Gastroesophageal sphincter (tissue), 4 donors: ENCODE data around the gene KIF26A. TPM values are rescaled to one million over a fixed set of nuclear protein-coding genes. Genes with fewer than 3 reads are reported as not detected.

Experiments
- ATAC-seq: fragments of 150-250 bp; one replicate; pipeline ENCODE4 v1.9.1; 2016; ENCODE audit warnings: mild to moderate bottlenecking, moderate library complexity
- H3K27ac ChIP-seq, 4 donors: fragments of 200-600 bp; sonication (generic) in 3 of 4; 1 replicate in 3 of 4; 2 replicates in 1 of 4; pipeline ENCODE4 v1.5.1; 2016 to 2019
- H3K27me3 ChIP-seq: fragments of 200-600 bp; sonication (generic); one replicate; pipeline ENCODE4 v1.5.1; 2019
- H3K36me3 ChIP-seq, 2 donors: fragments of 200-600 bp; sonication (generic); one replicate each; pipeline ENCODE4 v1.5.1; 2019; ENCODE audit warnings: control low read depth in 1 of 2
- H3K4me1 ChIP-seq, 3 donors: fragments of 200-600 bp; sonication (generic); 1 replicate in 2 of 3; 2 replicates in 1 of 3; pipeline ENCODE4 v1.5.1; 2016 to 2019; ENCODE audit warnings: control low read depth in 2 of 3
- H3K4me3 ChIP-seq, 2 donors: fragments of 200-600 bp; sonication (generic); one replicate each; pipeline ENCODE4 v1.5.1; 2019; ENCODE audit warnings: mild to moderate bottlenecking in 1 of 2, moderate library complexity in 1 of 2
- H3K9me3 ChIP-seq, 3 donors: fragments of 200-600 bp; sonication (generic); one replicate each; pipeline ENCODE4 v1.5.1; 2017 to 2019; ENCODE audit warnings: control low read depth in 2 of 3
- EP300 ChIP-seq: sonication (generic); formaldehyde crosslinking; IDR thresholded peaks from one replicate; pipeline ENCODE4 v1.6.1; 2017; ENCODE audit warnings: antibody characterized with exemption, mild to moderate bottlenecking
- POLR2A ChIP-seq, 2 donors: fragments of 450-650 bp; IDR thresholded peaks; one replicate each; pipeline ENCODE4 v1.6.1; 2017; ENCODE audit warnings: antibody characterized with exemption in 2 of 2, mild to moderate bottlenecking in 2 of 2, moderate library complexity in 1 of 2
- POLR2AphosphoS5 ChIP-seq: sonication (generic); formaldehyde crosslinking; IDR thresholded peaks from one replicate; pipeline ENCODE4 v1.6.1; 2017; ENCODE audit warnings: antibody characterized with exemption
- WGBS, 2 donors: methylation state at CpG; one replicate each; pipeline ENCODE4 v1.1.5; 2018; ENCODE audit warnings: low coverage in 1 of 2; 5-methylcytosine and 5-hydroxymethylcytosine counted together
- total RNA-seq, 4 donors: library from RNA; depleted of rRNA; stranded (reverse); fragments of >200 nt; gene quantifications; one replicate each; pipeline ENCODE4 v1.1.0, GENCODE V29; 2016
- TF ChIP-seq, protein P1 (sequence below), 4 experiments: fragments of 200-600 bp in 2 of 4; fragments of 450-650 bp in 2 of 4; sonication (generic) in 1 of 4; IDR thresholded peaks; one replicate each; pipeline ENCODE4 v1.5.1; 2017 to 2019; ENCODE audit warnings: antibody characterized with exemption in 4 of 4, mild to moderate bottlenecking in 2 of 4, moderate library complexity in 2 of 4

KIF26A gene
- total RNA-seq, 4 donors from 2014 or later, result 2.2 to 6.9 (median 2.9) TPM

DNA sequence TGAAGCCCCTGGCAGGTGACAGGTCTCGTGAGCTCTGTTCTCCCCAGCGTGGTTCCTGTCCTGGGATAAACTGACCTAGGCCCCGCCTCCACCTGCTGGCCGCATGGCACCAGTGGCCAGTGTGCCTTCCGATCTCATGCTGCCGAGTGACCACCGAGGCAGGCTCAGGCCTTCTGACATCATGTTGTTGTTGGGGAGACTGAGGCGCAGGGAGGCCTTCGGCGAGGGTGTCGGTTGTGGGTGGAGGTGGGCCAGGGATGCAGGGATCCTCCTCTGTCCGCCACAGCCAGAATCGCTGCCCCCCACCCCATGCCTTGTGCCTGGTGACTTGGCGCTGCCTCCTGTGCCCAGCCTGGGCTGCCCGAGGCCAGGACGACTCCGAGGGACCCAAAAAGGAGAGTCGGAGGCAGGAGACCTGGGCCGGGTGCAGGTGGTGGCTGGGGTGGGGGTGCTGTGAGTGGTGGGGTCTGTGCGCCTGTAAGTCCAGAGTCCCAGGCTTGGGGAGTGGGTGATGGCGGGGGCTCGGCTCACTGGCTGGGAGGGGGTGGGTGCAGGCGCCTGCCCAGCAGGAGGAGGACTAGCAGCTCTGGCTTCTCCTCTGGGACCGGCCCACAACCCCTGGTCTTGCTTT is 28.5 kb upstream of the KIF26A start:
- H3K9me3 ChIP-seq, result no peaks in the 10 kb centered on the region
- no peak overlapping the region for H3K4me3 ChIP-seq
- H3K27me3 ChIP-seq, result peaks cover 45% of the 10 kb centered on the region
- whole genome bisulfite sequencing, 2 donors, result 77 to 83% methylated on average over 3 to 6 of the region's 24 CpGs
- H3K27ac ChIP-seq, result no peak overlapping the region
- no peaks in the 10 kb centered on the region for H3K4me1 ChIP-seq
- no peaks in the 10 kb centered on the region for H3K36me3 ChIP-seq
- TF ChIP-seq EP300 (no peak), POLR2A (IDR thresholded peaks at IDR 0.05) (no peak), POLR2AphosphoS5 (no peak)
- TF ChIP-seq, protein P1, sequence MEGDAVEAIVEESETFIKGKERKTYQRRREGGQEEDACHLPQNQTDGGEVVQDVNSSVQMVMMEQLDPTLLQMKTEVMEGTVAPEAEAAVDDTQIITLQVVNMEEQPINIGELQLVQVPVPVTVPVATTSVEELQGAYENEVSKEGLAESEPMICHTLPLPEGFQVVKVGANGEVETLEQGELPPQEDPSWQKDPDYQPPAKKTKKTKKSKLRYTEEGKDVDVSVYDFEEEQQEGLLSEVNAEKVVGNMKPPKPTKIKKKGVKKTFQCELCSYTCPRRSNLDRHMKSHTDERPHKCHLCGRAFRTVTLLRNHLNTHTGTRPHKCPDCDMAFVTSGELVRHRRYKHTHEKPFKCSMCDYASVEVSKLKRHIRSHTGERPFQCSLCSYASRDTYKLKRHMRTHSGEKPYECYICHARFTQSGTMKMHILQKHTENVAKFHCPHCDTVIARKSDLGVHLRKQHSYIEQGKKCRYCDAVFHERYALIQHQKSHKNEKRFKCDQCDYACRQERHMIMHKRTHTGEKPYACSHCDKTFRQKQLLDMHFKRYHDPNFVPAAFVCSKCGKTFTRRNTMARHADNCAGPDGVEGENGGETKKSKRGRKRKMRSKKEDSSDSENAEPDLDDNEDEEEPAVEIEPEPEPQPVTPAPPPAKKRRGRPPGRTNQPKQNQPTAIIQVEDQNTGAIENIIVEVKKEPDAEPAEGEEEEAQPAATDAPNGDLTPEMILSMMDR (IDR thresholded peaks at IDR 0.05), result no peak
- no peak for ATAC-seq

DNA sequence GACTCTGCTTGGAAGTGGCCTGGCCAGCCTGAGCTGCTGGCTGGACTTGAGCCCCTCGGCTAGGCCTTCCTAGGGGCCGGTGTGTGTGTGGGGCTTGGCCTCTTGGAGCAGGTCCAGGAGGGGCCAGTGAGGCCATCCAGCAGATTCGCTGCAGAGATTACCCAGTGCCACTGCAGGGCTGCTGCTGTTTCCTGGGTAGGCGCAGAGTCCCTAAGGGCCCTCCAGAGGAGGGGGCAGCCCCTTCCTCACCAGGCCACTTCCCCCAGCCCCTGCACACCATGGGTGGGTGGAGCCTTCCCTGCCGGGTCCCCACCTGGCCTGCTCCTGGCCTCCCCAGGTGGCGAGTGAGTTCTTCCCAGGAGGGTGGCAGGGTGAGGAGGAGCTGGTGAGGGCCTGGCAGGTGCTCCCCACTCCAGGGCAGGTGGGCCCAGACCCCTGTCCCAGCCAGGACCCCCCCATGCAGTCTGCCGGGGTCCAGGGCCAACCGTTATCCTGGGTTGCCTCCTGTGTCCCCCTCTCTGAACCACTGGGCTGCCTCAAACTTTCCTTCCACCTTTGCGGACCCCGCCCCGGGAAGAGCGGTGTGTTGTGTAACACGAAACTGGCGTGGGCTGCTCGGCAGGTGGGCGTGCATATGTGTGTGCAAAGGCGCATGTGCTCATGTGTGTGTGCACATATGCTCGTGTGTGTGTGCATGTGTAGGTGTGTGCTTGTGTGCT is 27.7 kb upstream of the KIF26A start:
- no peak overlapping the region for H3K4me3 ChIP-seq
- WGBS, 2 donors, result 60 to 80% methylated on average over 2 to 5 of the region's 18 CpGs

DNA sequence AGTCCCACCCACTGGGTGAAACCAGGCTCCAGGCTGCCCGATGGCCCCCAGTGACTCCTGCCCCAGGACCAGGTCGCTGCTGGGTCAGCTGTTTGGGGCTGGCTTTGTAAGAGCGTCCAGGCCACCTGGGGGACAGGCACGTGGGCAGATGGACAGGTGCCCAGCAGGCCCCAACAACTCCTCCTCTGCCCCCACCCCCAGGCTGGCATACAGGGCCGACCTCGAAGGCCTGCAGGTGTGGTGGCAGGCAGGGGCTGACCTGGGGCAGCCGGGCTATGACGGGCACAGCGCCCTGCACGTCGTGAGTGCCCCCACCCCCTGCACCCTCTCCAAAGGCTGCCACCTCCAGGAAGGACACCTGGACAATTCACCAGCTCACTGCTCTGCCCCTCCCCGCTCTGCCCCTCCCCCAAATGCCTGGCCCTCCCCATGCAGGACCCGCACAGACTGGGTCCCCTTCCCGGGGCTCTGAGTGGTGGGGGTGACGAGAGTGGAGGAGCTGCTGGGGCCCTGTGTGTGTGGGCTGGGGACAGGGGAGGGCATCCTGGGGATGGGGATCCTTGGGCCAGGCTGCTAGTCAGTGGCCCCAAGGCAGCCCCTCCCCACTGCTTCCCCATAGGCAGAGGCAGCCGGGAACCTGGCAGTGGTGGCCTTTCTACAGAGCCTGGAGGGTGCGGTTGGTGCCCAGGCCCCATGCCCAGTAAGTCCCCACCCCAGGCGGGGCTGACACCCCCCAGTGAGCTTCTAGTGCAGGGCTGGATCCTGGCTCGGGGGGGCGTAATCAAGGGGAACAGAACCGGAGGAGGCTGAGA is 26.9 kb upstream of the KIF26A start:
- H3K36me3 ChIP-seq, result no peaks in the 10 kb centered on the region
- no peaks in the 10 kb centered on the region for H3K9me3 ChIP-seq
- no peak overlapping the region for H3K4me3 ChIP-seq
- no peak overlapping the region for H3K27ac ChIP-seq
- TF ChIP-seq, protein P1 (IDR thresholded peaks at IDR 0.05), result no peak
- TF ChIP-seq EP300 (no peak), POLR2AphosphoS5 (no peak), POLR2A (IDR thresholded peaks at IDR 0.05) (no peak)
- H3K27me3 ChIP-seq, result peaks cover 61% of the 10 kb centered on the region
- H3K4me1 ChIP-seq, result peaks cover 0 to 6% (median 3%) of the 10 kb centered on the region in 3 donors
- no peak for ATAC-seq
- no CpG with 5 or more reads among the region's 21 CpGs for WGBS, 2 donors

More for the DNA sequence above, 27.7 kb upstream of the KIF26A start:
- H3K27me3 ChIP-seq, result peaks cover 52% of the 10 kb centered on the region
- no peaks in the 10 kb centered on the region for H3K4me1 ChIP-seq
- no peak for TF ChIP-seq EP300
- TF ChIP-seq, protein P1 (IDR thresholded peaks at IDR 0.05), result no peak
- no peak for TF ChIP-seq POLR2AphosphoS5
- TF ChIP-seq POLR2A (IDR thresholded peaks at IDR 0.05), result no peak
- no peak for ATAC-seq
- no peaks in the 10 kb centered on the region for H3K36me3 ChIP-seq
- H3K9me3 ChIP-seq, result no peaks in the 10 kb centered on the region
- no peak overlapping the region for H3K27ac ChIP-seq

DNA sequence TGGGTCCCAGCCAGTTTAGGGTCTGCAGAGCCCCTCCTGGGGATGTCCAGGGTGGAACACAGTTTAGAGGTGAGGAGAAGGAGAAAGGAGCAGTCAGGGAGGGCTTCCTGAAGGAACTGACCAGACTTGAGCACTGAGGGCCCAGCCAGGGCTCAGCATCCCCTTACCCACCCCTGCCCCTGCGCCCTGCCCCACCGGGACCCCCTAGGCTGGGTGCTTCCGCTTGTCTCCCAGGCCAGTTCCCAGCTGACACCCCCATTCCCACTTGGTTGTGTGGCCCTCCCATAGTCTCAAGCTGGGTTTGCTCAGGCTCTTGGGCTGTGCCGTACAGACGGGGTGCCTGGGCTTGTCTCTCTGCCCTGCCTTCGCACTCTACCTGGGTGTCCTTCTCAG is 26.3 kb upstream of the KIF26A start:
- no peak for TF ChIP-seq POLR2AphosphoS5
- TF ChIP-seq EP300, result no peak
- TF ChIP-seq, protein P1 (IDR thresholded peaks at IDR 0.05), result no peak
- TF ChIP-seq POLR2A (IDR thresholded peaks at IDR 0.05), result no peak
- H3K36me3 ChIP-seq, result no peaks in the 10 kb centered on the region
- peaks cover 0 to 12% (median 6%) of the 10 kb centered on the region in 3 donors for H3K4me1 ChIP-seq
- peaks cover 67% of the 10 kb centered on the region for H3K27me3 ChIP-seq
- ATAC-seq, result no peak
- no peaks in the 10 kb centered on the region for H3K9me3 ChIP-seq
- no peak overlapping the region for H3K4me3 ChIP-seq
- 100% methylated on average over 1 of the region's 6 CpGs; no CpG with 5 or more reads in 1 of the 2 donors for WGBS, 2 donors
- no peak overlapping the region for H3K27ac ChIP-seq
